ENCODE results near the gene KIF6.

The KIF6 gene

GRCh38 chr6:39338397-39338796, 386.8 kb downstream of the KIF6 start:
- no peak for DNase-seq

GRCh38 chr6:39335780-39336545, 389.2 kb downstream of the KIF6 start:
- DNase-seq = peak; percentile 15

- DNase-seq = no peak
Observed at GRCh38 chr6:39333644-39334438, 391.4 kb downstream of the KIF6 start.

GRCh38 chr6:39330476-39330875, 394.7 kb downstream of the KIF6 start:
- DNase-seq = no peak

GRCh38 chr6:39330057-39330456, 395.2 kb downstream of the KIF6 start:
- peak; percentile 7 for DNase-seq

- no peak for DNase-seq
Observed at GRCh38 chr6:39328066-39328465, 397.1 kb downstream of the KIF6 start.

- DNase-seq = no peak
Observed at GRCh38 chr6:39327507-39327906, 397.7 kb downstream of the KIF6 start.

- DNase-seq = no peak
Observed at GRCh38 chr6:39322306-39322850, 402.8 kb downstream of the KIF6 start, which contains the start of gene KCNK16. Gene KCNK16, minus strand, starts transcription at chr6:39322702. Its CDS starts 162 bp downstream, at chr6:39322540.

GRCh38 chr6:39321761-39322160, 403.4 kb downstream of the KIF6 start:
- no peak for DNase-seq

GRCh38 chr6:39320363-39320984, 404.7 kb downstream of the KIF6 start:
- DNase-seq = no peak

GRCh38 chr6:39319621-39320362, 405.4 kb downstream of the KIF6 start:
- no peak for DNase-seq

GRCh38 chr6:39317256-39317655, 408.0 kb downstream of the KIF6 start:
- no peak for DNase-seq

- no peak for DNase-seq
Observed at GRCh38 chr6:39314273-39314795, 410.9 kb downstream of the KIF6 start, which contains the start of gene KCNK17. Gene KCNK17, minus strand, starts transcription at chr6:39314419. Its CDS starts 99 bp downstream, at chr6:39314320.

GRCh38 chr6:39313526-39314272, 411.5 kb downstream of the KIF6 start:
- no peak for DNase-seq

- no peak for DNase-seq
Observed at GRCh38 chr6:39312912-39313525, 412.2 kb downstream of the KIF6 start.

GRCh38 chr6:39310542-39310941, 414.7 kb downstream of the KIF6 start:
- DNase-seq = no peak

- DNase-seq = peak; percentile 49
Observed at GRCh38 chr6:39309942-39310531, 415.2 kb downstream of the KIF6 start.

GRCh38 chr6:39307462-39307861, 417.7 kb downstream of the KIF6 start:
- no peak for DNase-seq

- no peak for DNase-seq
Observed at GRCh38 chr6:39304951-39305350, 420.3 kb downstream of the KIF6 start.

- no peak for DNase-seq
Observed at GRCh38 chr6:39303425-39304153, 421.6 kb downstream of the KIF6 start.

Measured in CD4-positive, alpha-beta T cell treated with Interleukin-21 for 1 hour (primary cell).